Loucy (cell line): ENCODE results near the gene GALM.

Experiments used
- EZH2phosphoT487 ChIP-seq: fragments of 200-600 bp; IDR thresholded peaks from 2 replicates; pipeline ENCODE4 v1.6.1; 2018; ENCODE audit warnings: antibody characterized with exemption, mild to moderate bottlenecking, moderate library complexity, borderline replicate concordance
- TF ChIP-seq, protein P1 (sequence below): fragments of 200-600 bp; sonication (generic); conservative IDR thresholded peaks from 2 replicates; pipeline ENCODE4 v1.5.1; 2014; ENCODE audit warnings: mild to moderate bottlenecking, antibody characterized with exemption, low read length

DNA sequence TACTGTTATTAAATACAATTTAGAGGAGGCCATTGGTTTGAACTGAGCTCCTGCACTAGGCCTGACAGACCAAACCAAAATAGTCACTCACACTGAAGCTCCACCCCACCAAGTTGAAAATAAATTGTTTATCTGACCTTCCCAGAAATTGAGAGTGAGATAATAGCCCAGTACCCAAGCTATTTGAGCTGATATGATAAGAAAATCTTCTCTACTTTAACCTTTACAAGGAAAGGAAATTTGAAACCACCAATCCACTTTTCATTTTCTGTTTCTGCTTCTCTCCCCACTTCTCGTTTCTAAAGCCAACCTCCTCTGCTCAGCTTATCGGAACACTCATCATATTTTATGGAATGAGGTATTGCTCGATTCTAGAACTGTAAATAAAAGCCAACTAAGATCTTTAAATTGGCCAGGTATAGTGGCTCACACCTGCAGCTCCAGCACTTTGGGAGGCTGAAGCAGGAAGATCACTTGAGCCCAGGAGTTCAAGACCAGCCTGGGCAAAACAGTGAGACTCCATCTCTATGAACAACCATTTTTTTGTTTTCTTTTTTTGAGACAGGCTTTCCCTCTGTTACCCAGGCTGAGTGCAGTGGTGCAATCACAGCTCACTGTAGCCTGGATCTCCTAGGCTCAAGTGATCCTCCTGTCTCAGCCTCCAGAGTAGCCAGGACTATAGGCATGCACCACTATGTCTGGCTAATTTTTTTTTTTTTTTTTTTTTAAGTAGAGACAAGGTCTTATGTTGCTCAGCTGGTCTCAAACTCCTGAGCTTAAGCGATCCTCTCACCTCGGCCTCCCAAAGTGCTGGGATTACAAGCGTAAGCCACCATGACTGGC, 13.3 kb upstream of the GALM start:
- TF ChIP-seq, protein P1, sequence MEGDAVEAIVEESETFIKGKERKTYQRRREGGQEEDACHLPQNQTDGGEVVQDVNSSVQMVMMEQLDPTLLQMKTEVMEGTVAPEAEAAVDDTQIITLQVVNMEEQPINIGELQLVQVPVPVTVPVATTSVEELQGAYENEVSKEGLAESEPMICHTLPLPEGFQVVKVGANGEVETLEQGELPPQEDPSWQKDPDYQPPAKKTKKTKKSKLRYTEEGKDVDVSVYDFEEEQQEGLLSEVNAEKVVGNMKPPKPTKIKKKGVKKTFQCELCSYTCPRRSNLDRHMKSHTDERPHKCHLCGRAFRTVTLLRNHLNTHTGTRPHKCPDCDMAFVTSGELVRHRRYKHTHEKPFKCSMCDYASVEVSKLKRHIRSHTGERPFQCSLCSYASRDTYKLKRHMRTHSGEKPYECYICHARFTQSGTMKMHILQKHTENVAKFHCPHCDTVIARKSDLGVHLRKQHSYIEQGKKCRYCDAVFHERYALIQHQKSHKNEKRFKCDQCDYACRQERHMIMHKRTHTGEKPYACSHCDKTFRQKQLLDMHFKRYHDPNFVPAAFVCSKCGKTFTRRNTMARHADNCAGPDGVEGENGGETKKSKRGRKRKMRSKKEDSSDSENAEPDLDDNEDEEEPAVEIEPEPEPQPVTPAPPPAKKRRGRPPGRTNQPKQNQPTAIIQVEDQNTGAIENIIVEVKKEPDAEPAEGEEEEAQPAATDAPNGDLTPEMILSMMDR, result no peak
- no peak for TF ChIP-seq EZH2phosphoT487
